A549 (cell line): ENCODE measurements around the gene RAB26. TPM values are rescaled to one million over a fixed set of nuclear protein-coding genes. Genes with fewer than 3 reads are reported as not detected.

Experiments used
- ATAC-seq, 2 experiments: fragments of 200-7000 bp in 1 of 2; fragments of >200 bp in 1 of 2; cut with Nextera tagmentation in 1 of 2; cut with Tn5 transposase in 1 of 2; 3 replicates each; pipeline versions ENCODE4 v1.8.0 to v1.9.1; 2018 to 2020; ENCODE audit warnings: mild to moderate bottlenecking in 1 of 2, moderate library complexity in 1 of 2
- CTCF ChIA-PET: fragments of 300-600 bp; sonication (Branson Sonifier 250); formaldehyde crosslinking; extraction: SDS; loops from one replicate; lab custom pipeline; 2021; ENCODE audit warnings: antibody characterized with exemption, inconsistent platforms; lab: Yijun Ruan, JAX
- POLR2A ChIA-PET: fragments of 350-600 bp; formaldehyde crosslinking; extraction: SDS; loops from one replicate; lab custom pipeline; 2021; ENCODE audit warnings: antibody characterized with exemption, inconsistent platforms; lab: Yijun Ruan, JAX
- DNase-seq, 2 experiments: peaks; one replicate each; pipeline versions ENCODE4 v3.0.0 to v3.0.0-alpha.2; 2011 to 2016; ENCODE audit warnings: low read depth in 1 of 2, low spot score in 1 of 2
- FAIRE-seq: peaks from 2 replicates; lab custom pipeline; 2011; peaks lifted over from hg19 to GRCh38; lab: Jason Lieb, UNC
- H3K27ac ChIP-seq, 2 experiments: fragments of >200 bp; sonication (Bioruptor Twin); formaldehyde crosslinking; 3 replicates each; pipeline ENCODE4 v1.5.1; 2016 to 2017
- H3K4me1 ChIP-seq: fragments of >200 bp; sonication (Bioruptor Twin); formaldehyde crosslinking; 3 replicates; pipeline ENCODE4 v1.6.1; 2016
- H3K4me2 ChIP-seq: fragments of >200 bp; sonication (Bioruptor Twin); formaldehyde crosslinking; 3 replicates; pipeline ENCODE4 v1.6.1; 2016
- H3K4me3 ChIP-seq: fragments of >200 bp; sonication (Bioruptor Twin); formaldehyde crosslinking; 3 replicates; pipeline ENCODE4 v1.5.1; 2016
- H3K9me3 ChIP-seq: fragments of >200 bp; sonication (Bioruptor Twin); formaldehyde crosslinking; 3 replicates; pipeline ENCODE4 v1.6.1; 2016
- BCL3 ChIP-seq: fragments of >200 bp; sonication (Bioruptor Twin); formaldehyde crosslinking; IDR thresholded peaks from 3 replicates; pipeline ENCODE4 v1.6.1; 2016
- CBX2 ChIP-seq: fragments of 200-600 bp; sonication (generic); IDR thresholded peaks from 2 replicates; pipeline ENCODE4 v1.6.1; 2016; ENCODE audit warnings: low read depth, mild to moderate bottlenecking, borderline replicate concordance
- CHD2 ChIP-seq: fragments of 150-350 bp; IDR thresholded peaks from 2 replicates; pipeline ENCODE4 v1.6.1; 2014; ENCODE audit warnings: low read length; ENCODE audit not compliant: partially characterized antibody
- CTCF ChIP-seq: fragments of >200 bp; sonication (Bioruptor Twin); formaldehyde crosslinking; IDR thresholded peaks from 3 replicates; pipeline ENCODE4 v1.5.1; 2016
- EHF ChIP-seq: fragments of 250-450 bp; sonication (Bioruptor Pico); IDR thresholded peaks from 2 replicates; pipeline ENCODE4 v1.5.0; 2020; ENCODE audit warnings: mild to moderate bottlenecking
- FOSB ChIP-seq: fragments of 250-450 bp; sonication (Bioruptor Pico); IDR thresholded peaks from 2 replicates; pipeline ENCODE4 v1.5.0; 2020; ENCODE audit warnings: mild to moderate bottlenecking, moderate library complexity
- FOSL2 ChIP-seq, 2 experiments: fragments of 450-650 bp in 1 of 2; fragments of >200 bp in 1 of 2; sonication (Bioruptor Twin) in 1 of 2; formaldehyde crosslinking; IDR thresholded peaks; 2 replicates each; pipeline versions ENCODE4 v1.5.0 to v1.6.1; 2016 to 2020; ENCODE audit warnings: mild to moderate bottlenecking in 1 of 2, moderate library complexity in 1 of 2
- GATA3 ChIP-seq: IDR thresholded peaks from 2 replicates; pipeline ENCODE4 v1.6.1; 2012; ENCODE audit warnings: borderline replicate concordance
- HDAC2 ChIP-seq: fragments of 200-600 bp; sonication (generic); IDR thresholded peaks from 2 replicates; pipeline ENCODE4 v1.6.1; 2016
- HMGXB4 ChIP-seq: fragments of 250-450 bp; sonication (Bioruptor Pico); IDR thresholded peaks from 2 replicates; pipeline ENCODE4 v1.5.0; 2021; ENCODE audit warnings: mild to moderate bottlenecking, moderate library complexity, borderline replicate concordance
- HOXA7 ChIP-seq: fragments of 250-450 bp; sonication (Bioruptor Pico); IDR thresholded peaks from 2 replicates; pipeline ENCODE4 v1.5.0; 2020; ENCODE audit warnings: mild to moderate bottlenecking, moderate library complexity
- HOXB13 ChIP-seq: fragments of 250-450 bp; sonication (Bioruptor Pico); IDR thresholded peaks from 2 replicates; pipeline ENCODE4 v1.5.0; 2020; ENCODE audit warnings: low read depth, mild to moderate bottlenecking, moderate library complexity
- NPAS2 ChIP-seq: fragments of 250-450 bp; sonication (Bioruptor Pico); IDR thresholded peaks from 2 replicates; pipeline ENCODE4 v1.8.0; 2022; ENCODE audit warnings: mild to moderate bottlenecking, moderate library complexity, borderline replicate concordance
- PBX3 ChIP-seq: IDR thresholded peaks from 2 replicates; pipeline ENCODE4 v1.6.1; 2012
- PHF8 ChIP-seq: fragments of 200-600 bp; sonication (generic); IDR thresholded peaks from 2 replicates; pipeline ENCODE4 v1.6.1; 2016; ENCODE audit warnings: low read depth, mild to moderate bottlenecking, antibody characterized with exemption, moderate library complexity, borderline replicate concordance
- POLR2A ChIP-seq: IDR thresholded peaks from 2 replicates; pipeline ENCODE4 v1.6.1; 2012; ENCODE audit warnings: mild to moderate bottlenecking, low read length
- REST ChIP-seq: fragments of 200-600 bp; sonication (generic); IDR thresholded peaks from 2 replicates; pipeline ENCODE4 v1.6.1; 2016; ENCODE audit warnings: antibody characterized with exemption, mild to moderate bottlenecking, moderate library complexity
- RFX5 ChIP-seq: fragments of 450-650 bp; IDR thresholded peaks from 2 replicates; pipeline ENCODE4 v1.7.1; 2014; ENCODE audit warnings: antibody characterized with exemption, mild to moderate bottlenecking, moderate library complexity
- RNF2 ChIP-seq: fragments of 200-600 bp; sonication (generic); IDR thresholded peaks from 2 replicates; pipeline ENCODE4 v1.6.1; 2016; ENCODE audit warnings: low read depth, mild to moderate bottlenecking, antibody characterized with exemption, moderate library complexity, borderline replicate concordance
- TFCP2L1 ChIP-seq: fragments of 250-450 bp; sonication (Bioruptor Pico); IDR thresholded peaks from 2 replicates; pipeline ENCODE4 v1.5.0; 2021; ENCODE audit warnings: mild to moderate bottlenecking
- TP53 ChIP-seq: fragments of 250-450 bp; sonication (Bioruptor Pico); IDR thresholded peaks from 2 replicates; pipeline ENCODE4 v1.5.0; 2021; ENCODE audit warnings: mild to moderate bottlenecking, moderate library complexity
- ZC3H11A ChIP-seq: fragments of 450-650 bp; IDR thresholded peaks from 2 replicates; pipeline ENCODE4 v1.6.1; 2014; ENCODE audit warnings: antibody characterized with exemption, mild to moderate bottlenecking
- ZSCAN20 ChIP-seq: fragments of 250-450 bp; sonication (Bioruptor Pico); IDR thresholded peaks from 2 replicates; pipeline ENCODE4 v1.8.0; 2022; ENCODE audit warnings: mild to moderate bottlenecking, moderate library complexity
- WGBS: methylation state at CpG from one replicate; pipeline ENCODE4 v1.1.6; 2017; ENCODE audit errors: missing lambda C conversion rate; 5-methylcytosine and 5-hydroxymethylcytosine counted together
- polyA plus RNA-seq, 4 experiments: library from polyadenylated mRNA; depleted of rRNA in 3 of 4; stranded (reverse); fragments of >200 nt; fragmentation: RNase III in 1 of 4; extraction: RNeasy Plus Mini Kit Qiagen cat#74134 plus additional on column Dnase treatment in 1 of 4; gene quantifications; 2 replicates in 3 of 4; 3 replicates in 1 of 4; pipeline ENCODE4 v1.2.3, GENCODE V29; 2011 to 2017

The RAB26 gene
- polyA plus RNA-seq, 2 of the 4 experiments (the other 2 are of a cell fraction) = 6.7 TPM

GRCh38 chr16:2145843-2146242 lies 2.6 kb upstream of the RAB26 start (continued):
- TF ChIP-seq ZSCAN20 (CRISPR knock-in tag) (no peak), NPAS2 (no peak), FOSL2 (IDR thresholded peaks at IDR 0.05) (no peak), FOSL2 (CRISPR knock-in tag; IDR thresholded peaks at IDR 0.05) (no peak), HOXA7 (CRISPR knock-in tag) (no peak)
- TF ChIP-seq, all 56 proteins: peak for 0

GRCh38 chr16:2147378-2147777 lies 1.0 kb upstream of the RAB26 start:
- TF ChIP-seq PHF8 (no peak), ZC3H11A (no peak), HDAC2 (no peak), GATA3 (no peak), HOXA7 (CRISPR knock-in tag) (no peak), TP53 (CRISPR knock-in tag) (no peak), HMGXB4 (CRISPR knock-in tag) (no peak), ZSCAN20 (CRISPR knock-in tag) (no peak)
- ChIA-PET CTCF (interaction anchor here (1.0 to 6.5 kb wide), 7 partner anchors 62 to 144 kb away, joined by 3 to 52 read pairs (median 4); partner anchors contain the start of gene ECI1), POLR2A (interaction anchor here (0.7 to 2.7 kb wide), 6 partner anchors 8 to 183 kb away, joined by 3 to 30 read pairs (median 4); partner anchors contain the start of genes ECI1, PKD1, RPS2 and TBL3)
- DNase-seq (no peak), FAIRE-seq (no peak), ATAC-seq (no peak)
- Histone ChIP-seq H3K9me3 (no peaks in the 10 kb centered on the region), H3K4me2 (peak overlapping the region; percentile 99), H3K27ac (peak overlapping the region; percentile 92 to 94; a peak in 5 of 6 replicates), H3K4me1 (peaks cover 48% of the 10 kb centered on the region), H3K4me3 (no peak overlapping the region)
- WGBS = 59% methylated on average over 3 of the region's 6 CpGs

- FAIRE-seq = no peak
- ATAC-seq = peak; percentile 8 to 12
- Histone ChIP-seq H3K9me3 (no peaks in the 10 kb centered on the region), H3K4me3 (peak overlapping the region; percentile 45), H3K4me2 (peak overlapping the region; percentile 99), H3K4me1 (peaks cover 53% of the 10 kb centered on the region), H3K27ac (peak overlapping the region; percentile 92 to 94)
- ChIA-PET POLR2A (no interaction called here), CTCF (interaction anchor here (0.6 to 6.5 kb wide), 3 partner anchors 8 to 145 kb away, joined by 3 to 52 read pairs (median 43); no protein-coding TSS in a partner anchor)
- peak; percentile 62 to 64 for DNase-seq
- under 1% methylated on average over 34 of the region's 62 CpGs for WGBS
- TF ChIP-seq FOSB (CRISPR knock-in tag) (no peak), REST (no peak), CBX2 (no peak), CTCF (peak; percentile 6; the same call in 1 of the 3 replicates), HOXB13 (CRISPR knock-in tag) (no peak), PBX3 (peak; percentile 70; the same call in 1 of the 2 replicates), CHD2 (no peak), TFCP2L1 (CRISPR knock-in tag) (peak; percentile 86; the same call in 1 of the 2 replicates), POLR2A (0 out of 2 replicates have a peak, but pooled peaks have one; percentile 17), EHF (CRISPR knock-in tag) (peak; percentile 49; the same call in 1 of the 2 replicates), RFX5 (no peak), BCL3 (0 out of 3 replicates have a peak, but pooled peaks have one; percentile 4), RNF2 (0 out of 2 replicates have a peak, but pooled peaks have one; percentile 44)
Observed at GRCh38 chr16:2148714-2149629, 547 bp downstream of the RAB26 start.
